ENCODE data around the gene FOXF2.
A peak's percentile ranks its signal among the peaks of the same experiment; 100 is the strongest.

Gene FOXF2

GRCh38 chr6:1390133-1390945, 963 bp downstream of the FOXF2 start:
- no peak for DNase-seq (ENCODE audit: low read depth in 2 of 3, low spot score in 2 of 3)

- DNase-seq (ENCODE audit: low read depth in 2 of 3, low spot score in 2 of 3): no peak
Measured at GRCh38 chr6:1390946-1391799, 1.8 kb downstream of the FOXF2 start.

- no peak for DNase-seq (ENCODE audit: low read depth in 2 of 3, low spot score in 2 of 3)
Measured at GRCh38 chr6:1391800-1392309, 2.5 kb downstream of the FOXF2 start.

- no peak for DNase-seq (ENCODE audit: low read depth in 2 of 3, low spot score in 2 of 3)
Measured at GRCh38 chr6:1392813-1393640, 3.7 kb downstream of the FOXF2 start.

- no peak for DNase-seq (ENCODE audit: low read depth in 2 of 3, low spot score in 2 of 3)
Measured at GRCh38 chr6:1393641-1394283, 4.4 kb downstream of the FOXF2 start.

GRCh38 chr6:1394514-1395463, 5.4 kb downstream of the FOXF2 start:
- DNase-seq (ENCODE audit: low read depth in 2 of 3, low spot score in 2 of 3): no peak

GRCh38 chr6:1395506-1395905, 6.1 kb downstream of the FOXF2 start:
- DNase-seq (ENCODE audit: low read depth in 2 of 3, low spot score in 2 of 3): no peak

- DNase-seq (ENCODE audit: low read depth in 2 of 3, low spot score in 2 of 3): no peak
Measured at GRCh38 chr6:1395941-1396908, 6.8 kb downstream of the FOXF2 start.

GRCh38 chr6:1396952-1397868, 7.8 kb downstream of the FOXF2 start:
- peak in 2 of 3 experiments; percentile 34 to 55 for DNase-seq (ENCODE audit: low read depth in 2 of 3, low spot score in 2 of 3)

GRCh38 chr6:1399085-1399780, 9.9 kb downstream of the FOXF2 start:
- DNase-seq (ENCODE audit: low read depth in 2 of 3, low spot score in 2 of 3): no peak

- DNase-seq (ENCODE audit: low read depth in 2 of 3, low spot score in 2 of 3): no peak
Measured at GRCh38 chr6:1400126-1400850, 10.9 kb downstream of the FOXF2 start.

- DNase-seq (ENCODE audit: low read depth in 2 of 3, low spot score in 2 of 3): no peak
Measured at GRCh38 chr6:1402369-1402768, 13.0 kb downstream of the FOXF2 start.

- no peak for DNase-seq (ENCODE audit: low read depth in 2 of 3, low spot score in 2 of 3)
Measured at GRCh38 chr6:1402868-1403267, 13.5 kb downstream of the FOXF2 start.

- no peak for DNase-seq (ENCODE audit: low read depth in 2 of 3, low spot score in 2 of 3)
Measured at GRCh38 chr6:1403851-1404712, 14.7 kb downstream of the FOXF2 start.

- DNase-seq (ENCODE audit: low read depth in 2 of 3, low spot score in 2 of 3): no peak
Measured at GRCh38 chr6:1404713-1405098, 15.3 kb downstream of the FOXF2 start.

Measured in activated CD8-positive, alpha-beta memory T cell treated with anti-CD3 and anti-CD28 coated beads for 48 hours (primary cell).